Measurements from ENCODE around the gene SYMPK. TPM values are rescaled to one million over a fixed set of nuclear protein-coding genes. Genes with fewer than 3 reads are reported as not detected.

Gene SYMPK
- total and polyA plus RNA-seq, 2 donors from 2014 or later: 61.5 to 77.4 TPM

- DNase-seq (peak; percentile 92 to 94 (median 94)), FAIRE-seq (no peak)
- intact Hi-C loops (cut with DNase I): no loop called here
- peak; percentile 100 for TF ChIP-seq CTCF (IDR thresholded peaks at IDR 0.05; ENCODE audit: borderline replicate concordance, extremely low read depth, insufficient read depth)
- Histone ChIP-seq H3K9ac (ENCODE audit: low read length in 3 of 3) (peak overlapping the region in 2 of 3 donors; percentile 30 to 73), H3K27me3 (ENCODE audit: control insufficient read depth, insufficient read depth, low read length) (no peaks in the 10 kb centered on the region), H3K9me3 (ENCODE audit: control insufficient read depth in 2 of 3, insufficient read depth in 1 of 3, low read length in 3 of 3) (no peaks in the 10 kb centered on the region), H3K36me3 (ENCODE audit: control insufficient read depth in 2 of 3, insufficient read depth in 3 of 3, low read length in 3 of 3) (no peaks in the 10 kb centered on the region), H3K27ac (ENCODE audit: low read depth in 2 of 2, low read length in 2 of 2) (peak overlapping the region; percentile 79 to 85), H3K4me3 (ENCODE audit: low read length in 3 of 3) (peak overlapping the region; percentile 36 to 70 (median 70)), H3K4me1 (ENCODE audit: control insufficient read depth in 2 of 3, insufficient read depth in 2 of 3, low read depth in 1 of 3, low read length in 3 of 3) (peaks cover 0 to 32% (median 11%) of the 10 kb centered on the region in 3 donors)
Observed at GRCh38 chr19:45882652-45883585, 20.0 kb upstream of the SYMPK start.

GRCh38 chr19:45881909-45882528 lies 19.1 kb upstream of the SYMPK start:
- FAIRE-seq (no peak), DNase-seq (peak in 3 of 5 donors; percentile 43 to 78 (median 57))
- Histone ChIP-seq H3K9ac (ENCODE audit: low read length in 3 of 3) (peak overlapping the region in 2 of 3 donors; percentile 30 to 73), H3K36me3 (ENCODE audit: control insufficient read depth in 2 of 3, insufficient read depth in 3 of 3, low read length in 3 of 3) (no peaks in the 10 kb centered on the region), H3K27me3 (ENCODE audit: control insufficient read depth, insufficient read depth, low read length) (no peaks in the 10 kb centered on the region), H3K9me3 (ENCODE audit: control insufficient read depth in 2 of 3, insufficient read depth in 1 of 3, low read length in 3 of 3) (no peaks in the 10 kb centered on the region), H3K27ac (ENCODE audit: low read depth in 2 of 2, low read length in 2 of 2) (peak overlapping the region in 1 of 2 donors; percentile 79), H3K4me3 (ENCODE audit: low read length in 3 of 3) (peak overlapping the region in 2 of 3 donors; percentile 58 to 70), H3K4me1 (ENCODE audit: control insufficient read depth in 2 of 3, insufficient read depth in 2 of 3, low read depth in 1 of 3, low read length in 3 of 3) (peaks cover 0 to 35% (median 11%) of the 10 kb centered on the region in 3 donors)
- no peak for TF ChIP-seq CTCF (IDR thresholded peaks at IDR 0.05; ENCODE audit: borderline replicate concordance, extremely low read depth, insufficient read depth)
- intact Hi-C loops (cut with DNase I): no loop called here

- DNase-seq (no peak), FAIRE-seq (no peak)
- no peaks in the 10 kb centered on the region for H3K36me3 ChIP-seq (ENCODE audit: control insufficient read depth in 2 of 3, insufficient read depth in 3 of 3, low read length in 3 of 3)
- no peak overlapping the region for H3K4me3 ChIP-seq (ENCODE audit: low read length in 3 of 3)
- peaks cover 0 to 34% (median 11%) of the 10 kb centered on the region in 3 donors for H3K4me1 ChIP-seq (ENCODE audit: control insufficient read depth in 2 of 3, insufficient read depth in 2 of 3, low read depth in 1 of 3, low read length in 3 of 3)
- no peak overlapping the region for H3K9ac ChIP-seq (ENCODE audit: low read length in 3 of 3)
- H3K9me3 ChIP-seq (ENCODE audit: control insufficient read depth in 2 of 3, insufficient read depth in 1 of 3, low read length in 3 of 3): no peaks in the 10 kb centered on the region
- intact Hi-C loops (cut with DNase I): no loop called here
- H3K27ac ChIP-seq (ENCODE audit: low read depth in 2 of 2, low read length in 2 of 2): peak overlapping the region in 1 of 2 donors; percentile 5
- H3K27me3 ChIP-seq (ENCODE audit: control insufficient read depth, insufficient read depth, low read length): no peaks in the 10 kb centered on the region
- no peak for TF ChIP-seq CTCF (IDR thresholded peaks at IDR 0.05; ENCODE audit: borderline replicate concordance, extremely low read depth, insufficient read depth)
Observed at GRCh38 chr19:45881082-45881908, 18.3 kb upstream of the SYMPK start.
